Measurements from ENCODE around the gene CLCA4.
A peak's percentile ranks its signal among the peaks of the same experiment; 100 is the strongest.

CLCA4 gene, protein sequence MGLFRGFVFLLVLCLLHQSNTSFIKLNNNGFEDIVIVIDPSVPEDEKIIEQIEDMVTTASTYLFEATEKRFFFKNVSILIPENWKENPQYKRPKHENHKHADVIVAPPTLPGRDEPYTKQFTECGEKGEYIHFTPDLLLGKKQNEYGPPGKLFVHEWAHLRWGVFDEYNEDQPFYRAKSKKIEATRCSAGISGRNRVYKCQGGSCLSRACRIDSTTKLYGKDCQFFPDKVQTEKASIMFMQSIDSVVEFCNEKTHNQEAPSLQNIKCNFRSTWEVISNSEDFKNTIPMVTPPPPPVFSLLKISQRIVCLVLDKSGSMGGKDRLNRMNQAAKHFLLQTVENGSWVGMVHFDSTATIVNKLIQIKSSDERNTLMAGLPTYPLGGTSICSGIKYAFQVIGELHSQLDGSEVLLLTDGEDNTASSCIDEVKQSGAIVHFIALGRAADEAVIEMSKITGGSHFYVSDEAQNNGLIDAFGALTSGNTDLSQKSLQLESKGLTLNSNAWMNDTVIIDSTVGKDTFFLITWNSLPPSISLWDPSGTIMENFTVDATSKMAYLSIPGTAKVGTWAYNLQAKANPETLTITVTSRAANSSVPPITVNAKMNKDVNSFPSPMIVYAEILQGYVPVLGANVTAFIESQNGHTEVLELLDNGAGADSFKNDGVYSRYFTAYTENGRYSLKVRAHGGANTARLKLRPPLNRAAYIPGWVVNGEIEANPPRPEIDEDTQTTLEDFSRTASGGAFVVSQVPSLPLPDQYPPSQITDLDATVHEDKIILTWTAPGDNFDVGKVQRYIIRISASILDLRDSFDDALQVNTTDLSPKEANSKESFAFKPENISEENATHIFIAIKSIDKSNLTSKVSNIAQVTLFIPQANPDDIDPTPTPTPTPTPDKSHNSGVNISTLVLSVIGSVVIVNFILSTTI

DNA sequence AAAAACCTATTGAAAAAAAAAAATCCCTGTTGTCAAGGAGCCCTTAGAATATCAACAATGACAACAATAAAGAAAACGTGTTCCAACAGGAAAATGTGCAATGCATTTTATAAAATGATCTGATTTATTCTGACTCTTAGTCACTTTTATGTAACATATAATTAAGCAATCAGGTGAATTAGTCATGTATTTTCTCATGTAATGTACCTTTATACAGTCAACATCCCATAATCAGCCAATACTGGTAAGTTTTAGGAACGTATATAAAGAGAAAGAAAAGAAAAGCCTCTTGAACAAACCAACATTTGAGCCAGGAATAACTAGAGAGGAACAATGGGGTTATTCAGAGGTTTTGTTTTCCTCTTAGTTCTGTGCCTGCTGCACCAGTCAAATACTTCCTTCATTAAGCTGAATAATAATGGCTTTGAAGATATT, at the start of gene CLCA4:
Gene CLCA4, plus strand, starts transcription at position 292 of the 435 bp plus-strand sequence. Its CDS starts 42 bp downstream, at position 334.
- Histone ChIP-seq H3K36me3 (ENCODE audit: control insufficient read depth in 2 of 2, insufficient read depth in 1 of 2, low read length in 2 of 2) (no peaks in the 10 kb centered on the region), H3K4me3 (ENCODE audit: low read depth, low read length) (no peak within 1 kb of the TSS), H3K4me1 (ENCODE audit: control insufficient read depth, insufficient read depth, low read length) (no peaks in the 10 kb centered on the region), H3K27ac (ENCODE audit: extremely low read depth, low read depth, low read length) (no peak within 1 kb of the TSS), H3K9me3 (ENCODE audit: control insufficient read depth, insufficient read depth, low read depth, low read length) (no peaks in the 10 kb centered on the region)
- POLR2A ChIA-PET, result no interaction called here
- TF ChIP-seq ZNF341 (tag by site-specific recombination; IDR thresholded peaks at IDR 0.05; ENCODE audit: low read depth), result no peak
- CTCF ChIA-PET, result interaction anchor here (0.6 kb wide), 1 partner anchor 109 kb away, joined by 4 read pairs; no protein-coding TSS in a partner anchor

DNA sequence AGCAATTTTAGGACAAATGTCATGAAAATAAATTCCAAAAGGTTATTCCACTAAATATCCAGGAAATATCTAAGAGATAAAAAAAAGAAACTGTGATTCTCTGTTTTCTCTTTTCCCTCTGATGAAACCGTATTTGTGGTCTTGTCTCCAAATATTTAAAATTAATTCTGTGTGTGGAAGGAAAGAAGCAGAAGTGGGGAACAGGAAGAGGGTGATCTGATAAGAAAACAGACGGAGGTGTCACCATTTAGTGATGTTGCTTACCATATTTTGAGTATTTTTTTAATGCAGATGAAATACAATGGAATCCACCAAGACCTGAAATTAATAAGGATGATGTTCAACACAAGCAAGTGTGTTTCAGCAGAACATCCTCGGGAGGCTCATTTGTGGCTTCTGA, 48.6 kb upstream of the CLCA4 start:
- CTCF ChIA-PET, result interaction anchor here (0.6 to 3.3 kb wide), 11 partner anchors 9 to 275 kb away, joined by 3 to 25 read pairs (median 3); no protein-coding TSS in a partner anchor

DNA sequence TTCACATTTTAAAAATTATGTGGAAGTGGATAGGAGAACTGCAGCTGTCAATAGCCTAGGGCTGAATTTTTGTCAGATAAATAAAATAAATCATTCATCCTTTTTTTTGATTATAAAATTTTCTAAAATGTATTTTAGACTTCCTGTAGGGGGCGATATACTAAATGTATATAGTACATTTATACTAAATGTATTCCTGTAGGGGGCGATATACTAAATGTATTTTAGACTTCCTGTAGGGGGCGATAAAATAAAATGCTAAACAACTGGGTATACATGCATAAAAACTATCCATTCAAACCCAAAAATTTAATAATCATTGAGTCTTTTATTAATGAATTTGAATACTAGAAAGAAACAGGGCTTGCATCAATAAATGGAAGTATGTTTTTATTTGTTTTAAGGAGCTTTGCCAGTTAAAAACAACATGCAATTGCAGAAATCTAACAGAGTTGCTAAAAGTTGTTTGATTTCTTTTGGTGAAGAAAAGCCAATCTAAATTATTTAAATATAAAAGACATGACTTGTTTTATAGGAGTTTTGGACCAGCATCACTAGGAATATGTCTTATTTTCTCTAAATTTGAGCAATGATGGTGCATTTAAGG, 46.8 kb upstream of the CLCA4 start:
- ChIA-PET CTCF (interaction anchor here (0.6 to 3.9 kb wide), 55 partner anchors 8 to 879 kb away, joined by 3 to 35 read pairs (median 4); partner anchors contain the start of genes CLCA2, ODF2L and SH3GLB1), POLR2A (no interaction called here)
- H3K27ac ChIP-seq (ENCODE audit: extremely low read depth, low read depth, low read length), result no peak overlapping the region
- H3K4me3 ChIP-seq (ENCODE audit: low read depth, low read length), result no peak overlapping the region
- no peaks in the 10 kb centered on the region for H3K4me1 ChIP-seq (ENCODE audit: control insufficient read depth, insufficient read depth, low read length)
- no peaks in the 10 kb centered on the region for H3K36me3 ChIP-seq (ENCODE audit: control insufficient read depth in 2 of 2, insufficient read depth in 1 of 2, low read length in 2 of 2)
- no peak for TF ChIP-seq KLF9 (tag by site-specific recombination; IDR thresholded peaks at IDR 0.05; ENCODE audit: low read depth)
- peak; percentile 33; the same call in 1 of the 2 replicates for TF ChIP-seq KLF8 (tag by site-specific recombination; IDR thresholded peaks at IDR 0.05)
- TF ChIP-seq, protein P1, sequence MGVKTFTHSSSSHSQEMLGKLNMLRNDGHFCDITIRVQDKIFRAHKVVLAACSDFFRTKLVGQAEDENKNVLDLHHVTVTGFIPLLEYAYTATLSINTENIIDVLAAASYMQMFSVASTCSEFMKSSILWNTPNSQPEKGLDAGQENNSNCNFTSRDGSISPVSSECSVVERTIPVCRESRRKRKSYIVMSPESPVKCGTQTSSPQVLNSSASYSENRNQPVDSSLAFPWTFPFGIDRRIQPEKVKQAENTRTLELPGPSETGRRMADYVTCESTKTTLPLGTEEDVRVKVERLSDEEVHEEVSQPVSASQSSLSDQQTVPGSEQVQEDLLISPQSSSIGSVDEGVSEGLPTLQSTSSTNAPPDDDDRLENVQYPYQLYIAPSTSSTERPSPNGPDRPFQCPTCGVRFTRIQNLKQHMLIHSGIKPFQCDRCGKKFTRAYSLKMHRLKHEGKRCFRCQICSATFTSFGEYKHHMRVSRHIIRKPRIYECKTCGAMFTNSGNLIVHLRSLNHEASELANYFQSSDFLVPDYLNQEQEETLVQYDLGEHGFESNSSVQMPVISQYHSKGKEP (tag by site-specific recombination; IDR thresholded peaks at IDR 0.05), result no peak
- TF ChIP-seq, protein P2, sequence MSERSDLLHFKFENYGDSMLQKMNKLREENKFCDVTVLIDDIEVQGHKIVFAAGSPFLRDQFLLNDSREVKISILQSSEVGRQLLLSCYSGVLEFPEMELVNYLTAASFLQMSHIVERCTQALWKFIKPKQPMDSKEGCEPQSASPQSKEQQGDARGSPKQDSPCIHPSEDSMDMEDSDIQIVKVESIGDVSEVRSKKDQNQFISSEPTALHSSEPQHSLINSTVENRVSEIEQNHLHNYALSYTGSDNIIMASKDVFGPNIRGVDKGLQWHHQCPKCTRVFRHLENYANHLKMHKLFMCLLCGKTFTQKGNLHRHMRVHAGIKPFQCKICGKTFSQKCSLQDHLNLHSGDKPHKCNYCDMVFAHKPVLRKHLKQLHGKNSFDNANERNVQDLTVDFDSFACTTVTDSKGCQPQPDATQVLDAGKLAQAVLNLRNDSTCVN (tag by site-specific recombination; optimal IDR thresholded peaks at IDR 0.05), result no peak
- no peak for TF ChIP-seq ZNF558 (tag by site-specific recombination; IDR thresholded peaks at IDR 0.05)
- TF ChIP-seq ZNF324 (tag by site-specific recombination; IDR thresholded peaks at IDR 0.05), result no peak
- no peak for TF ChIP-seq GLI4 (tag by site-specific recombination; IDR thresholded peaks at IDR 0.05)
- TF ChIP-seq, protein P3, sequence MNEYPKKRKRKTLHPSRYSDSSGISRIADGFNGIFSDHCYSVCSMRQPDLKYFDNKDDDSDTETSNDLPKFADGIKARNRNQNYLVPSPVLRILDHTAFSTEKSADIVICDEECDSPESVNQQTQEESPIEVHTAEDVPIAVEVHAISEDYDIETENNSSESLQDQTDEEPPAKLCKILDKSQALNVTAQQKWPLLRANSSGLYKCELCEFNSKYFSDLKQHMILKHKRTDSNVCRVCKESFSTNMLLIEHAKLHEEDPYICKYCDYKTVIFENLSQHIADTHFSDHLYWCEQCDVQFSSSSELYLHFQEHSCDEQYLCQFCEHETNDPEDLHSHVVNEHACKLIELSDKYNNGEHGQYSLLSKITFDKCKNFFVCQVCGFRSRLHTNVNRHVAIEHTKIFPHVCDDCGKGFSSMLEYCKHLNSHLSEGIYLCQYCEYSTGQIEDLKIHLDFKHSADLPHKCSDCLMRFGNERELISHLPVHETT (tag by site-specific recombination; IDR thresholded peaks at IDR 0.05), result no peak
- TF ChIP-seq BCL11B (tag by site-specific recombination; IDR thresholded peaks at IDR 0.05; ENCODE audit: low read depth), result no peak
- TF ChIP-seq SETDB1 (IDR thresholded peaks at IDR 0.05; ENCODE audit: insufficient read length, low read length), result peak; percentile 36
- TF ChIP-seq ZNF596 (tag by site-specific recombination; IDR thresholded peaks at IDR 0.05), result no peak
- peak; percentile 41 for TF ChIP-seq ZNF654 (tag by site-specific recombination; IDR thresholded peaks at IDR 0.05; ENCODE audit: low read depth)
- peak; percentile 86 for TF ChIP-seq ZNF660 (tag by site-specific recombination; IDR thresholded peaks at IDR 0.05)
- TF ChIP-seq, protein P4, sequence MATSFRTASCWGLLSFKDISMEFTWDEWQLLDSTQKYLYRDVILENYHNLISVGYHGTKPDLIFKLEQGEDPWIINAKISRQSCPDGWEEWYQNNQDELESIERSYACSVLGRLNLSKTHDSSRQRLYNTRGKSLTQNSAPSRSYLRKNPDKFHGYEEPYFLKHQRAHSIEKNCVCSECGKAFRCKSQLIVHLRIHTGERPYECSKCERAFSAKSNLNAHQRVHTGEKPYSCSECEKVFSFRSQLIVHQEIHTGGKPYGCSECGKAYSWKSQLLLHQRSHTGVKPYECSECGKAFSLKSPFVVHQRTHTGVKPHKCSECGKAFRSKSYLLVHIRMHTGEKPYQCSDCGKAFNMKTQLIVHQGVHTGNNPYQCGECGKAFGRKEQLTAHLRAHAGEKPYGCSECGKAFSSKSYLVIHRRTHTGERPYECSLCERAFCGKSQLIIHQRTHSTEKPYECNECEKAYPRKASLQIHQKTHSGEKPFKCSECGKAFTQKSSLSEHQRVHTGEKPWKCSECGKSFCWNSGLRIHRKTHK (tag by site-specific recombination; IDR thresholded peaks at IDR 0.05), result no peak
- no peaks in the 10 kb centered on the region for H3K9me3 ChIP-seq (ENCODE audit: control insufficient read depth, insufficient read depth, low read depth, low read length)

More for the DNA sequence above, 48.6 kb upstream of the CLCA4 start:
- Histone ChIP-seq H3K4me1 (ENCODE audit: control insufficient read depth, insufficient read depth, low read length) (no peaks in the 10 kb centered on the region), H3K9me3 (ENCODE audit: control insufficient read depth, insufficient read depth, low read depth, low read length) (no peaks in the 10 kb centered on the region), H3K4me3 (ENCODE audit: low read depth, low read length) (no peak overlapping the region), H3K36me3 (ENCODE audit: control insufficient read depth in 2 of 2, insufficient read depth in 1 of 2, low read length in 2 of 2) (no peaks in the 10 kb centered on the region), H3K27ac (ENCODE audit: extremely low read depth, low read depth, low read length) (no peak overlapping the region)
- POLR2A ChIA-PET, result no interaction called here
- no peak for TF ChIP-seq ZNF221 (tag by site-specific recombination; IDR thresholded peaks at IDR 0.05; ENCODE audit: borderline replicate concordance)
- TF ChIP-seq ZNF544 (tag by site-specific recombination; IDR thresholded peaks at IDR 0.05), result no peak
- TF ChIP-seq ZNF211 (tag by site-specific recombination; IDR thresholded peaks at IDR 0.05; ENCODE audit: low read depth), result no peak
- TF ChIP-seq, protein P4 (tag by site-specific recombination; IDR thresholded peaks at IDR 0.05), result no peak
- no peak for TF ChIP-seq ZNF341 (tag by site-specific recombination; IDR thresholded peaks at IDR 0.05; ENCODE audit: low read depth)
- no peak for TF ChIP-seq GLI2 (tag by site-specific recombination; IDR thresholded peaks at IDR 0.05; ENCODE audit: borderline replicate concordance, low read depth)
- no peak for TF ChIP-seq ZNF426 (tag by site-specific recombination; IDR thresholded peaks at IDR 0.05)
- no peak for TF ChIP-seq ZNF175 (tag by site-specific recombination; IDR thresholded peaks at IDR 0.05)
- no peak for TF ChIP-seq ZNF837 (tag by site-specific recombination; IDR thresholded peaks at IDR 0.05)

All from HEK293 (cell line).